ENCODE results near the gene MAN1C1.
"Not testable (repeated sequence)": the region's sequence is repeated elsewhere in the genome, so short reads cannot be mapped to it uniquely, and the experiment has no call there.

The MAN1C1 gene

DNA sequence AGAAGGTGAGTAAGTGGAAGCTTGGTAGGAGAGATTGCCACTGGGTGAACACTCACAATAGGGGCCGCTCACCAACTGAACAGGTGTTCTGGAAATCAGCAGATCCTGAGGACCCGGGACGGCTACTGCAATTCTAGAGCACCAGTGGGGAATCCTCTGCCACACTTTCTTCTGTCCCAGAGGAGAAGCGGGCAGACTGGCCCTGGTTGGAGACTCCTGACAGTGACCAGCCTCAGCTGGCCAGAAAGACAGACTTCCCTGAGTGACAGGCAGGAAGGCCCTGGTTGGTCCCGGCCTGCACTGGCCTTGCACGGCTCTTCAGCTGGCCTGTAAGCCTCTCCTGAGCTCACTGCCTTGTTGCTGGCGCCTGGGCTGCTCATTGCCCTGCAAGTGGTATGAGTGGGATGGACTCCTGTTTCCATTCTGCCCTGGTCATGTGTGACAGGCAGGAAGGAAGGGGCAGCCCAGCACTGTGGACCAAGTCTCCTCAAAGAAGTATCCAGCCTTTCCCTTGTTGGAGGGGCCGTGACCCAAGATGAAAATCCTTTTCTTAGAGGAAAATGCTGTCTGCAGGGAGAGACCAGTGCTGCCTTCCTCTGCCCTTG lies 34.5 kb downstream of the MAN1C1 start:
- DNase-seq, result no peak
- intact Hi-C loops (cut with DNase I), result no loop called here

GRCh38 chr1:25651824-25652741 lies 35.5 kb downstream of the MAN1C1 start:
- intact Hi-C loops (cut with DNase I), result no loop called here
- DNase-seq, result peak in 9 of 10 donors; percentile 39 to 92 (median 52)

GRCh38 chr1:25653558-25653957 lies 37.0 kb downstream of the MAN1C1 start:
- intact Hi-C loops (cut with DNase I), result no loop called here

GRCh38 chr1:25654109-25654660 lies 37.6 kb downstream of the MAN1C1 start:
- intact Hi-C loops (cut with DNase I), result no loop called here
- DNase-seq, result no peak

More at GRCh38 chr1:25653558-25653957, 37.0 kb downstream of the MAN1C1 start:
- no peak for DNase-seq

- DNase-seq, result no peak
- intact Hi-C loops (cut with DNase I), result no loop called here
Measured at GRCh38 chr1:25657121-25657882, 40.7 kb downstream of the MAN1C1 start.

DNA sequence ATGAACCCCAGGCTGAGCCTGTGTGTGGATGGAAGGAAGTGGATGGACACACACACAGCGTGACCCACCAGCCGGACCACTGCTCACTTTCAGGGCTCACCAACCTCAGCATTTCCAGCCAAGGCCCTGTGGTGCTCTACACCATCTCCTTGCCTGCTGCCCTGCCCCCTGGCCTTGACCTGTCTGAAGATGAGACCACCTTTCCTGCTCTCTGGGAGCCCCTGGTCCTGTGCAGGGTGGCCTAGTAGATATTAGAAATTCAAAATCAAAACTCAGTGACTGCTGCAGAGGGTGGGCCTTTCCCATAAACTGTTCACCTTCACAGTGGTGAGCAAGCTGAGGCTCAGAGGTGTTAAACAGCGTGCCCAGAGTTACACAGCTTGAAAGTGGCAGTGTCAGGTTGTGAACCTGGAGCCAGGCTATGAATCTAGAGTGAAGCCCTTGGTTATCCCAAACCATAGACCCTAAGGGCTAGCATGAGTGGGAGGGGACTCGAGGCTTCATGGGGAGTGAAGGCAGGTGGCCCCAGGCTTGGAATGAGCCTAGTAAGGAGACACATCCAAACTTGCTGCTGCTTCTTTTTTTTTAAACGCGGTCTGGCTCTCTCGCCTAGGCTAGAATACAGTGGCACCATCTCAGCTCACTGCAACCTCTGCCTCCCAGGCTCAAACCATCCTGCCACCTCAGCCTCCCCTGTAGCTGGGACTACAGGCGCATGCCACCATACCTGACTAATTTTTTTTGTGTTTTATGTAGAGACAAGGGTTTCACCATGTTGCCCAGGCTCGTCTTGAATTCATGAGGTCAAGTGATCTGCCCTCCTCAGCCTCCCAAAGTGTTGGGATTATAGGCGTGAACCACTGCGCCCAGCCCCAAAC lies 41.5 kb downstream of the MAN1C1 start:
- intact Hi-C loops (cut with DNase I), result no loop called here
- no peak for DNase-seq

- DNase-seq, result peak in 1 of 10 donors; percentile 82
- intact Hi-C loops (cut with DNase I), result no loop called here
Measured at GRCh38 chr1:25658791-25659431, 42.3 kb downstream of the MAN1C1 start.

GRCh38 chr1:25661043-25661815 lies 44.6 kb downstream of the MAN1C1 start:
- DNase-seq, result peak in 1 of 10 donors; percentile 37
- intact Hi-C loops (cut with DNase I), result no loop called here

DNA sequence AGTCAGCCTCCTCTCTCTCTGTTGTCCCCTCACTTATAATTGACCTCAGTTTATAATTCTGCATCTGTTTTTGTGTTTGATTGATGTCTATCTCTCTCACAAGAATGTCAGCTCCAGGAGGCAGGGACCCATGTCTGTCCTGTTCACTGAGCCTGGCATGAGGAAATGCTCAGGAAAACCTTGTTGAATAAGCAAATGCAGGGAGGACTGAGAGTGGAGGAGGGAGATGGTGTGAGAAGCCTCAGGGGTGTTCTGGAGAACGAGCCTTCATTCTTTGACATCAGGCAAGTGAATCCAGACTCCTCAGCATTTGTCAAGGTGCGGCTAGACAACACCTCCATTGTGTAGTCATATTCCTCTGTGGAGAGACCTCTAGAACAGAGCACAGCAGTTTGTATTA lies 45.5 kb downstream of the MAN1C1 start:
- no peak for DNase-seq
- intact Hi-C loops (cut with DNase I), result no loop called here

GRCh38 chr1:25662959-25663358 lies 46.4 kb downstream of the MAN1C1 start:
- intact Hi-C loops (cut with DNase I); DNase-seq: not testable (repeated sequence)

GRCh38 chr1:25664357-25665199 lies 48.0 kb downstream of the MAN1C1 start:
- no peak for DNase-seq
- intact Hi-C loops (cut with DNase I), result no loop called here

- DNase-seq, result no peak
- intact Hi-C loops (cut with DNase I), result no loop called here
Measured at GRCh38 chr1:25666460-25666859, 49.9 kb downstream of the MAN1C1 start.

GRCh38 chr1:25668931-25669573 lies 52.5 kb downstream of the MAN1C1 start:
- peak in 1 of 10 donors; percentile 55 for DNase-seq
- intact Hi-C loops (cut with DNase I), result no loop called here

GRCh38 chr1:25669781-25670567 lies 53.4 kb downstream of the MAN1C1 start:
- intact Hi-C loops (cut with DNase I), result no loop called here
- DNase-seq, result peak in 1 of 10 donors; percentile 12

GRCh38 chr1:25671929-25672328 lies 55.3 kb downstream of the MAN1C1 start:
- peak in 1 of 10 donors; percentile 22 for DNase-seq
- intact Hi-C loops (cut with DNase I), result no loop called here

GRCh38 chr1:25672763-25673409 lies 56.3 kb downstream of the MAN1C1 start:
- intact Hi-C loops (cut with DNase I), result no loop called here
- peak in 1 of 10 donors; percentile 71 for DNase-seq

All from posterior cingulate gyrus (tissue), 11 donors.